Measurements from ENCODE around the gene SEMA6D.

Gene SEMA6D

GRCh38 chr15:47717036-47717612, at the start of gene SEMA6D:
SEMA6D (plus strand) TSS chr15:47717505; CDS start chr15:47759799, 42,294 bp downstream.
- no peak for DNase-seq (ENCODE audit: low spot score)

- DNase-seq (ENCODE audit: low spot score): no peak
These were observed 48.1 kb upstream of the SEMA6D start for GRCh38 chr15:47669221-47669620.

- DNase-seq (ENCODE audit: low spot score): no peak
These were observed 46.9 kb upstream of the SEMA6D start for GRCh38 chr15:47670365-47670764.

- DNase-seq (ENCODE audit: low spot score): no peak
These were observed 44.0 kb upstream of the SEMA6D start for GRCh38 chr15:47673232-47673761.

- no peak for DNase-seq (ENCODE audit: low spot score)
These were observed 42.6 kb upstream of the SEMA6D start for GRCh38 chr15:47674586-47675232.

GRCh38 chr15:47675735-47676134, 41.6 kb upstream of the SEMA6D start:
- no peak for DNase-seq (ENCODE audit: low spot score)

GRCh38 chr15:47678040-47678439, 39.3 kb upstream of the SEMA6D start:
- no peak for DNase-seq (ENCODE audit: low spot score)

- DNase-seq (ENCODE audit: low spot score): no peak
These were observed 34.6 kb upstream of the SEMA6D start for GRCh38 chr15:47682661-47683060.

GRCh38 chr15:47685141-47685870, 32.0 kb upstream of the SEMA6D start:
- DNase-seq (ENCODE audit: low spot score): no peak

GRCh38 chr15:47688573-47689086, 28.7 kb upstream of the SEMA6D start:
- no peak for DNase-seq (ENCODE audit: low spot score)

GRCh38 chr15:47689660-47690059, 27.6 kb upstream of the SEMA6D start:
- no peak for DNase-seq (ENCODE audit: low spot score)

- no peak for DNase-seq (ENCODE audit: low spot score)
These were observed 25.4 kb upstream of the SEMA6D start for GRCh38 chr15:47691882-47692281.

- DNase-seq (ENCODE audit: low spot score): no peak
These were observed 21.0 kb upstream of the SEMA6D start for GRCh38 chr15:47696351-47696750.

- no peak for DNase-seq (ENCODE audit: low spot score)
These were observed 11.9 kb upstream of the SEMA6D start for GRCh38 chr15:47705281-47705997.

- no peak for DNase-seq (ENCODE audit: low spot score)
These were observed 9.9 kb upstream of the SEMA6D start for GRCh38 chr15:47707391-47707790.

- no peak for DNase-seq (ENCODE audit: low spot score)
These were observed 8.9 kb upstream of the SEMA6D start for GRCh38 chr15:47708161-47708980.

GRCh38 chr15:47711655-47712054, 5.7 kb upstream of the SEMA6D start:
- no peak for DNase-seq (ENCODE audit: low spot score)

GRCh38 chr15:47715402-47715801, 1.9 kb upstream of the SEMA6D start:
- DNase-seq (ENCODE audit: low spot score): no peak

GRCh38 chr15:47715856-47716445, 1.4 kb upstream of the SEMA6D start:
- no peak for DNase-seq (ENCODE audit: low spot score)

- DNase-seq (ENCODE audit: low spot score): no peak
These were observed 789 bp upstream of the SEMA6D start for GRCh38 chr15:47716516-47716915.
